NB4 (cell line): Measurements from ENCODE around the gene PIK3R3.

Experiments
- DNase-seq: peaks from one replicate; pipeline ENCODE4 v3.0.0; 2010; ENCODE audit warnings: low read depth
- H3K4me3 ChIP-seq: one replicate; pipeline ENCODE4 v1.5.1; 2011; ENCODE audit warnings: mild to moderate bottlenecking, low read depth, low read length, moderate library complexity
- CTCF ChIP-seq: IDR thresholded peaks from one replicate; pipeline ENCODE4 v1.5.1; 2012; ENCODE audit warnings: low read depth, low read length
- MYC ChIP-seq: IDR thresholded peaks from 2 replicates; pipeline ENCODE4 v1.6.1; 2011; ENCODE audit warnings: low read depth, low read length
- POLR2A ChIP-seq: IDR thresholded peaks from 2 replicates; pipeline ENCODE4 v1.6.1; 2011; ENCODE audit warnings: mild to moderate bottlenecking; ENCODE audit not compliant: insufficient read length; ENCODE audit errors: extremely low read depth
- TF ChIP-seq, protein P1 (sequence below): IDR thresholded peaks from 2 replicates; pipeline ENCODE4 v1.6.1; 2011; ENCODE audit warnings: low read depth, low read length

The PIK3R3 gene

DNA sequence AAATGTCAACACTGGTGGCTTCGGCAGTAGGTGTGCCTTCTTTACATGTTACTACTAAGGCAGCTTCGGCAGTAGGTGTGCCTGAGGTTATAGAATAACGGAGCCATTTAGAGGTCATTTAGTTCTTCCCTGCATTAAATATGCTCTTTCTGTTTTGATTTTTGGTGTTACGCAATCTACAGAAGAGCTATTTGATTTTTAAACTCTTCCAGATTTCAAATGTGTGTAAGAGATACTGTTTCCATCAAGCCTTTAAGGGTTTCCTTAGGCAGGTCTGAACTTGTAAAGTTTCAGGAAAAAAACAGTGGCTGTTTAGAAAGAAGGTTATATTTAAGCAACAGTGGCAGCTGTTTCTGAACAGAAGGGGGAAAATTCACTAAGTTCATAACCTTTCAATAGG lies 54.8 kb downstream of the PIK3R3 start:
- no peak for DNase-seq
- TF ChIP-seq CTCF: no peak
- no peak for TF ChIP-seq MYC
- TF ChIP-seq, protein P1, sequence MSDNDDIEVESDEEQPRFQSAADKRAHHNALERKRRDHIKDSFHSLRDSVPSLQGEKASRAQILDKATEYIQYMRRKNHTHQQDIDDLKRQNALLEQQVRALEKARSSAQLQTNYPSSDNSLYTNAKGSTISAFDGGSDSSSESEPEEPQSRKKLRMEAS: no peak
- no peak for TF ChIP-seq POLR2A
- H3K4me3 ChIP-seq: no peak overlapping the region

DNA sequence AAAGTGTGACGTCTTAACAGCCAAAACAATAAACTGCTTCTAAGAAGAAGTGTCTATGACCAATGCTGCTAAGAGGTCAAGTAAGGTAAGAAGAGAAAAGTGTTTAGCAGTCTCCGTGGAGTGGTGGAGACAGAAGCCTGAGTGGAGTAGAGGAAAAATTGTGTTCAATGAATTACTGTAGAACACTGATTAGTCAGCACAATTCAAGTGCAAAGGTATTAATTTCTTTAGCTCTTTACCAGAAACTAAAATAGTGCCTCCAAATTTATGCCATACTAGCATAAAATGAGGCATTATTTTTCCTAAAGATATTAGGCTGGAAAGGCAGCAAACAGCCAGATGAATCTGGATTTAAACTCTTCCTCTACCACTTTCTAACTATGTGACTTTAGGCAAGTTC lies 56.1 kb downstream of the PIK3R3 start:
- H3K4me3 ChIP-seq: no peak overlapping the region
- no peak for DNase-seq
- TF ChIP-seq POLR2A: no peak
- TF ChIP-seq MYC: no peak
- no peak for TF ChIP-seq CTCF
- TF ChIP-seq, protein P1: no peak

GRCh38 chr1:46072975-46073374 lies 59.5 kb downstream of the PIK3R3 start:
- TF ChIP-seq CTCF (no peak), POLR2A (no peak), MYC (no peak)
- TF ChIP-seq, protein P1: no peak
- DNase-seq: no peak

DNA sequence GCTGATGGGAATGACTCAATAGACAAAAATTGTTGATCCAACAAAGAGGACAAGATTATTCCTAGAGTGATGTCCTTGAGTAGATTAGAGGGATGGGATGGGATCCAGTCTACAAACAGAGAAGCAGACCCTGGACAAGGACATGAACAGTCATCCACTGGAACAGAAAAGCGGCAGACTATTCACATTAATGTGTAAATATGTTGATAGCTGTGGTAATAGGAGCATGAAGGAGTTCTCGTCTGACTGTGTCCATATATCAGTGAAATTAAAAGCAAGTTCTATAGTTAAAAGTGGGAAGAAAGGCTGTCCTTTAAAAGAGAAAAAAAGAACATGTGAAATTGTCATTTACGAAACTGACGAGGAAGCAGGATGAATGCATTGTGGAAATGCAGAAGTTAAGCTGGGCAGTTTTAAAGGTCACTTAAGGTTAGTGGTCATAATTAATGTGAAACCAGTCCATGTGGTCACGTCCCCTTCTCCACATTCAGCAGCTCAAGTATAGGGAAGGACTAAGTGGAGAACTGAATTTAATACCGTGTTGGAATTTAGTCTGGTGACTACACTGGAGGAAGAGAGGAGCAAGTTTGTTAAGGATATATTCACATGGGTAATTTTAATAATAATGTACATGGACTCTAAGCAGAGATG lies 62.1 kb downstream of the PIK3R3 start:
- DNase-seq: peak; percentile 81
- TF ChIP-seq MYC (peak; percentile 65), CTCF (no peak)
- TF ChIP-seq, protein P1: peak; percentile 80
- no peak overlapping the region for H3K4me3 ChIP-seq

More at GRCh38 chr1:46072975-46073374, 59.5 kb downstream of the PIK3R3 start:
- H3K4me3 ChIP-seq: no peak overlapping the region

DNA sequence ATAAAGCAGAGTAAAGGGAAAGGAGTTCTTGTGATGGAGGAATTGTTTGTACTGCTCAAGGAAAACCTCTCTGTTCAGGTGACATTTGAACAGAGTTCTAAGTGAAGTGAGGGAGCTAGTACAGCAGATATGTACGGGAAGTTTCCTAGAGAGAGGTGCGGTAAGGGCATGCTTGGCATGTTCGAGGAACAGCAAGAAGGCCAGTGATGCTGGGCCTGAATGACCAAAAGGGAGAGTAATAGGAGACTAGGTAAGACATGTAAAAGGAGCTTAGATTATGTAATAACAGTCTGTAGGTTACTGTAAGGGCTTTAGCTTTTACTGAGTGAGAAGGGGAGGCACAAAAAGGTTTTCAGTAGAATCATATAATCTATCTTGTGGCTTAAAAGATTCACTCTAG lies 63.9 kb downstream of the PIK3R3 start:
- TF ChIP-seq MYC (no peak), POLR2A (no peak), CTCF (no peak)
- TF ChIP-seq, protein P1: no peak
- no peak for DNase-seq
- H3K4me3 ChIP-seq: no peak overlapping the region

GRCh38 chr1:46067652-46068051 lies 64.8 kb downstream of the PIK3R3 start:
- no peak for DNase-seq
- TF ChIP-seq POLR2A: no peak
- TF ChIP-seq, protein P1: no peak
- no peak for TF ChIP-seq MYC
- no peak for TF ChIP-seq CTCF
- H3K4me3 ChIP-seq: no peak overlapping the region
